ENCODE results near the gene MACROD2.

Gene MACROD2

DNA sequence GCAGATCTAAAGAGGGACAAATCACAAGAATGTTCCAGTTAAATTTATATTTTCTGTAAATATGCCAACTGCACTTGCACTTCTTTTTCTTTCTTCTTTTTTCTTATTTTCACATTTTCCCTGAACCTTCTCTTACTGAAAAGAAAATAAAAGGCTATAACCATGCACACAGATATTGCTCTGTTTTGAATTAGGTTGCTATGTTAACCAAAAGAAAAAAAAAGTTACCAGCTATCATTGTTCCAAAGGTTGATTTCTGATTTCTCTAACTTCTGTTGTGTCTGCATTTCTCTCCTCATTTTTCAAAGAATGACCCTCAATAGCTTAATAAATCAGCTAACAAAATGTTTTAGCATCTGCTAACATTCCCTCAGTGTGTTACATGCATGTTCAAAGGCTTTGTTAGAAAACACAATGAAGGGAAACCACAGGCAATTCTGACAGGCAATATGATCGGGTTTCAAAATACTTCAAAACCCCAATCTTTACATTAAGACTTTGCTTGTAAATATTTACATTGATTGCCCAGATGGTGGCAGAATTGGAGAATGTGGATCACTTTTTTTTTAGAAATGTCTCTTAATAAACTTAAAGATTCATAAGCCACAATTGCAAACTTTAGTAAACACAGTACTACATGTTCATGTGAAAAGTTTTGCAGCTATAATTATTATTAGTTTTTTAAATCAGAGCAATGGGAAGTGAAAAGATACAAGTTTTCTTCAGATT lies 1270.4 kb downstream of the MACROD2 start:
- no peak for TF ChIP-seq FOXP2 (optimal IDR thresholded peaks at IDR 0.05; ENCODE audit: borderline replicate concordance, extremely low read depth, extremely low read length, insufficient read depth)
- TF ChIP-seq SIN3A (IDR thresholded peaks at IDR 0.05; ENCODE audit: borderline replicate concordance, insufficient read depth, low read length), result no peak
- no peak for TF ChIP-seq POLR2AphosphoS5 (IDR thresholded peaks at IDR 0.05; ENCODE audit: low read depth, low read length)
- no peak for TF ChIP-seq TAF1 (IDR thresholded peaks at IDR 0.05; ENCODE audit: borderline replicate concordance, insufficient read depth, low read length)
- TF ChIP-seq, protein P1, sequence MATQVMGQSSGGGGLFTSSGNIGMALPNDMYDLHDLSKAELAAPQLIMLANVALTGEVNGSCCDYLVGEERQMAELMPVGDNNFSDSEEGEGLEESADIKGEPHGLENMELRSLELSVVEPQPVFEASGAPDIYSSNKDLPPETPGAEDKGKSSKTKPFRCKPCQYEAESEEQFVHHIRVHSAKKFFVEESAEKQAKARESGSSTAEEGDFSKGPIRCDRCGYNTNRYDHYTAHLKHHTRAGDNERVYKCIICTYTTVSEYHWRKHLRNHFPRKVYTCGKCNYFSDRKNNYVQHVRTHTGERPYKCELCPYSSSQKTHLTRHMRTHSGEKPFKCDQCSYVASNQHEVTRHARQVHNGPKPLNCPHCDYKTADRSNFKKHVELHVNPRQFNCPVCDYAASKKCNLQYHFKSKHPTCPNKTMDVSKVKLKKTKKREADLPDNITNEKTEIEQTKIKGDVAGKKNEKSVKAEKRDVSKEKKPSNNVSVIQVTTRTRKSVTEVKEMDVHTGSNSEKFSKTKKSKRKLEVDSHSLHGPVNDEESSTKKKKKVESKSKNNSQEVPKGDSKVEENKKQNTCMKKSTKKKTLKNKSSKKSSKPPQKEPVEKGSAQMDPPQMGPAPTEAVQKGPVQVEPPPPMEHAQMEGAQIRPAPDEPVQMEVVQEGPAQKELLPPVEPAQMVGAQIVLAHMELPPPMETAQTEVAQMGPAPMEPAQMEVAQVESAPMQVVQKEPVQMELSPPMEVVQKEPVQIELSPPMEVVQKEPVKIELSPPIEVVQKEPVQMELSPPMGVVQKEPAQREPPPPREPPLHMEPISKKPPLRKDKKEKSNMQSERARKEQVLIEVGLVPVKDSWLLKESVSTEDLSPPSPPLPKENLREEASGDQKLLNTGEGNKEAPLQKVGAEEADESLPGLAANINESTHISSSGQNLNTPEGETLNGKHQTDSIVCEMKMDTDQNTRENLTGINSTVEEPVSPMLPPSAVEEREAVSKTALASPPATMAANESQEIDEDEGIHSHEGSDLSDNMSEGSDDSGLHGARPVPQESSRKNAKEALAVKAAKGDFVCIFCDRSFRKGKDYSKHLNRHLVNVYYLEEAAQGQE (IDR thresholded peaks at IDR 0.05; ENCODE audit: insufficient read depth in 1 of 2, low read depth in 2 of 2, low read length in 2 of 2), result no peak

DNA sequence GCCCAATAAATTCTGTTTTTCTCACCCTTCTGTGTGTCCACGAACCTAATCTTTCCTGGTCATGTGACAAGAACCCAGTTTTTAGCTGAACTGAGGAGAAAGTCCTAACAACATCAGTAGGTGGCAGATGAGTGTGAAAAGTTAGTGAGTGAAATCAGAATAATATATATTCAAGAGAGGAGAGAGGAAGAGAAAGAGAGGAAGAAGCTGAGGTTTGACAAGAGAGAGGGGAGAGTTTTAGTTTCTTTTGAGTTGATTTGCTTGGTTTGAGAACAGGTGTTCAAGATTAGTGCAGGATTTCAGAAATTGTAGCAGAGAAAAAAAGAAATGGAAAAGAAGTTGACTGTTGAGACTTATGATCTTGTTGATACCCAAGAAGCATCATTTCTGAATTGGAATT lies 1272.6 kb downstream of the MACROD2 start:
- TF ChIP-seq, protein P1 (IDR thresholded peaks at IDR 0.05; ENCODE audit: insufficient read depth in 1 of 2, low read depth in 2 of 2, low read length in 2 of 2), result no peak
- TF ChIP-seq SIN3A (IDR thresholded peaks at IDR 0.05; ENCODE audit: borderline replicate concordance, insufficient read depth, low read length) (no peak), POLR2AphosphoS5 (IDR thresholded peaks at IDR 0.05; ENCODE audit: low read depth, low read length) (no peak), TAF1 (IDR thresholded peaks at IDR 0.05; ENCODE audit: borderline replicate concordance, insufficient read depth, low read length) (no peak), FOXP2 (optimal IDR thresholded peaks at IDR 0.05; ENCODE audit: borderline replicate concordance, extremely low read depth, extremely low read length, insufficient read depth) (no peak)

DNA sequence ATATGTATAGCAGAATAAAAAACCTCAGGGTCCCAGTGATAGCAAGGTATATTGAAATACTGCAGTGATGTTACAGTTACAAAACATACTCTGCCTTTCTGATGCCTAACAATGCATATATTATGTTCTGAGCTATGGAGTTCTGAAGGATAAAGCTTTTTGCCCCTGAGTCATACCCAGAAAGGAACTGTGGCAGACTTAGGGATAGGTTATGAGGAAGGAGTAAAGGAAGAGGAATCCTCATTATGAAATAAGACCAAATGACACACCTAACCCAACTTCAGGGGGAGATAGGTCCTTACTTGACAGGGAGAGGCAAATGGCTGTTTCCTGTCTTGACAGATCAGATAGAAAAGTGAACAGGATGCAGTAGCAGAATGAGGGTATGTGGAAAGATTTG lies 1282.7 kb downstream of the MACROD2 start:
- TF ChIP-seq FOXP2 (optimal IDR thresholded peaks at IDR 0.05; ENCODE audit: borderline replicate concordance, extremely low read depth, extremely low read length, insufficient read depth), result no peak
- no peak for TF ChIP-seq POLR2AphosphoS5 (IDR thresholded peaks at IDR 0.05; ENCODE audit: low read depth, low read length)
- no peak for TF ChIP-seq SIN3A (IDR thresholded peaks at IDR 0.05; ENCODE audit: borderline replicate concordance, insufficient read depth, low read length)
- no peak for TF ChIP-seq TAF1 (IDR thresholded peaks at IDR 0.05; ENCODE audit: borderline replicate concordance, insufficient read depth, low read length)
- TF ChIP-seq, protein P1 (IDR thresholded peaks at IDR 0.05; ENCODE audit: insufficient read depth in 1 of 2, low read depth in 2 of 2, low read length in 2 of 2), result no peak

DNA sequence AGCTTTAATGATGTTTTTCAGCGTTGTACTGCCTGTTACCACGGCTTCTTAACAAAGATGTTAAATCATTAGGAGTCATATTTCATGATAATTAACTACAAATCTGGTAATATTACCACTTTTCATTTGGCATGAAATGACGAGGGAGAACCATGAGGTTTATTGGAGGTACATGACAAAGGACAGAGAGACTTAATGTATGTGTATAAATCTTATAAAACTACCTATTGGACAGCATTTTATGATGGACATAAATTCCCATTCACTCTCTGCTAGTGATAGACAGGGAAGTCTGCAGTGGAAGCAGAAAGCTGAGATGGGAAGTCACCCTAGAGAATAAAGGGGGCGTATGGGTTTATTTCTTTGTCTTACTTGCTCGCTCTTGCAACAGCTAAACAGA lies 1292.0 kb downstream of the MACROD2 start:
- no peak for TF ChIP-seq SIN3A (IDR thresholded peaks at IDR 0.05; ENCODE audit: borderline replicate concordance, insufficient read depth, low read length)

DNA sequence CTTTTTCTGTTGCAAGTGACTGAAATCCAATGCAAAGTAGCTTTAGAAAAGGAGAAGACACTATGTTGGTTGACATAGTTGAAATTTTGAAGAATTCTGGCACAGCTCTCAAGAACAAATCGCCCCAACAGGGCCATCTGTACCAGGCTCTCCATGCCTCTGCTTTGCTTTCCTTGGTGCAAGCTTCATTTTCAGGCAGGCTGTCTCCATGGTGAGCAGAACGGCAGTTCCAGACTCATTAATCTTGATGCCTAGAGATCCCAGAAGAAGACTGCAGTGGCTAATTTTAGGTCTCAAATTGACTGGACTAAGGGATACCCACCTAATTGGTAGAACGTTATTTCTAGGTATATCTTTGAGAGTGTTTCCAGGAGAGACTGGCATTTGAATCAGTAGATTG lies 1292.8 kb downstream of the MACROD2 start:
- TF ChIP-seq SIN3A (IDR thresholded peaks at IDR 0.05; ENCODE audit: borderline replicate concordance, insufficient read depth, low read length), result no peak
- TF ChIP-seq TAF1 (IDR thresholded peaks at IDR 0.05; ENCODE audit: borderline replicate concordance, insufficient read depth, low read length), result no peak

DNA sequence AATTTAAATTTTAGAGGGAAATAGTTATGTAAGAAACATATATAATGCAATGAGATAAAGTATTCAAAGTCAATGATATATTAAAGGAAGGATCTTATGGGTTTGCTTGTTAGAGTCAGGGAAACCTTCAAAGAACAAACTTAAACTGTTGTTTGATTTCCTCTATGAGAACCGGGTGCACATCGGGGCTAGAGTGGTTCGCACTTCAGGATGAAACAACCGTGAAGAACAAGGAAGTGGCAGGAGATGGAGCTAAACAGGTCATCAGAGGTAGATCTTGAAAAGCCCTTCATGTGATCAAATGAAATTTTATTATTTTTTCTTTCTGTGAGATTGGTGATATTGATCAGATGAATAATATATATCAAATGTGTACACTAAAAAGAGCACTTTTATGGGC lies 1294.0 kb downstream of the MACROD2 start:
- TF ChIP-seq POLR2AphosphoS5 (IDR thresholded peaks at IDR 0.05; ENCODE audit: low read depth, low read length) (no peak), FOXP2 (optimal IDR thresholded peaks at IDR 0.05; ENCODE audit: borderline replicate concordance, extremely low read depth, extremely low read length, insufficient read depth) (no peak), SIN3A (IDR thresholded peaks at IDR 0.05; ENCODE audit: borderline replicate concordance, insufficient read depth, low read length) (no peak), TAF1 (IDR thresholded peaks at IDR 0.05; ENCODE audit: borderline replicate concordance, insufficient read depth, low read length) (no peak)
- TF ChIP-seq, protein P1 (IDR thresholded peaks at IDR 0.05; ENCODE audit: insufficient read depth in 1 of 2, low read depth in 2 of 2, low read length in 2 of 2), result no peak
